Dermis blood vessel endothelial cell (primary cell): ENCODE data around the gene VSTM2L. TPM values are rescaled to one million over a fixed set of nuclear protein-coding genes. Genes with fewer than 3 reads are reported as not detected.

Experiments
- DNase-seq: peaks from one replicate; pipeline ENCODE4 v3.0.0; 2010
- total RNA-seq: library from RNA; depleted of rRNA; stranded (reverse); fragments of >200 nt; gene quantifications from 2 replicates; pipeline ENCODE4 v1.2.3, GENCODE V29; 2014

VSTM2L gene
- total RNA-seq, 1 donor from 2014 or later: 0.51 TPM

- DNase-seq: peak; percentile 43
Observed at GRCh38 chr20:37901240-37901639, 1.7 kb upstream of the VSTM2L start.

GRCh38 chr20:37901654-37902503 lies 1.0 kb upstream of the VSTM2L start:
- DNase-seq: peak; percentile 81

- no peak for DNase-seq
Observed at GRCh38 chr20:37903317-37904007, 535 bp downstream of the VSTM2L start.

- no peak for DNase-seq
Observed at GRCh38 chr20:37904008-37904642, 1.2 kb downstream of the VSTM2L start.

DNA sequence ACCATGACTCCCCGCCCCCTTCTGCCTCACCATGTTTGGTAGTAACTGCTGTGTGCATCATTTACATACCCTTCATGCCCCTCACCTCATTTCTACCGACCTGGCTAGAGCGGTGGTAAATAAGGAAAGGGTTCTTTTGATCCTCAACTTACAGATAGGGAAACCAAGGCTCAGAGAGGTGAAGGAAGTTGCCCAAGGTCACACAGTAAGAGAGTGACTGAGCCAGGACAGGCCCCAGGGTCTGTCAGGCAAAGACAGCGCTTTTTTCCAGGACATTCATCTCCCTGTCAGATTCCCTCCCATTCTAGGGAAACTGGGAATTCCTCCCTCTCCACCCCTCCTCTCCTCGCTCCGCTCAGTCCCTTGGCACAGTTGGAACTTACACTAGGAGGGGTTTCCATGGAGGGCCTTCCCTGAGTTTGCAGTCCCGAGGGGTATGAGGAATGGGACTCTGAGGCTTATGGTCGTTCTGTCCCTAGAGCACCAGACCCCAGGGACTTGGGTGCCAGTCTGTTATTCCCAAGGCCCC lies 2.0 kb downstream of the VSTM2L start:
- no peak for DNase-seq

DNA sequence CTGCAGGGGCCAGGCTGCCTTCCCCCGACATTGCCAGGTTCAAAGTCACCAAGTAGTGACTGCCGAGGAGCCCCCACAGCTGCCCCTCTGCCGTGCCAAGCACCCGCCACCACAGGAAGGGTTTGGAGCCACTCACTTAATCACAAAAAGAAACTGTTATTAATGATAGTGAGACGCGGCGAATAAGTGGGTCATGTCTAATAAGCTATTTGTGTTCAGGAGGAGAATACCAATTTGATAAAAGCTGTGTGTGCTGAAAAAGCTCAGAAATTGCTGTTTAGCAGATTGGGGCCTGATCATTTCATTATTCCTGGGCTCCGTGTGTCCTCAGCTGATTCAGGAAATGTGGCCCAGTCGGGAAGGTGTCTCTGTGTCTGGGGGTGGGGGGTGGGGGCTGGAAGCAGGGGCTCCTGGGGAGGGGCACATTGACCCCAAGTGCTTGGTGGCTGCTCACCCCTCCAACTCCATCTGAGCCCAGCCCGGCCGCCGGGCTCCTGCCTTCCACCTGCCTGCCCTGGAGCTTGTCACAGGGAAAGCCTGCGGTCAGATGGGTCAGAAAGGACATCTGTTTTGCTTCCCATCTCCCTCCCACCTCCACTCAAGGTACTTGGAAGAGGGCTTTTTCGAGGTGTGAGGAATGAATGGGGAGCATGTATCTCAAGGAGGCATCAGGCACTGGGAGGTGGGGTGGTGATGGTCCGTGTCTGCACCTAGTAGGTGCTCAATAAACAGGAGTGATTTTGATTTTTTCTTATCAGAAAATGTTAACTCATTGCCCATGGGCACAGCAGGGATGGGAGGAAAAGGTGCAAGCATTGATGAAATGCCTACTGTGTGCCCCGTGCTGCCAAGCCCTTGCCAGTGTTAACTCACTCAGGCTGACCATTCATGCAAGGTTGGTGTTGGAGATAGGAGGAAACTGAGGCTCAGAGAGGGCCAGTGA lies 3.0 kb downstream of the VSTM2L start:
- no peak for DNase-seq

DNA sequence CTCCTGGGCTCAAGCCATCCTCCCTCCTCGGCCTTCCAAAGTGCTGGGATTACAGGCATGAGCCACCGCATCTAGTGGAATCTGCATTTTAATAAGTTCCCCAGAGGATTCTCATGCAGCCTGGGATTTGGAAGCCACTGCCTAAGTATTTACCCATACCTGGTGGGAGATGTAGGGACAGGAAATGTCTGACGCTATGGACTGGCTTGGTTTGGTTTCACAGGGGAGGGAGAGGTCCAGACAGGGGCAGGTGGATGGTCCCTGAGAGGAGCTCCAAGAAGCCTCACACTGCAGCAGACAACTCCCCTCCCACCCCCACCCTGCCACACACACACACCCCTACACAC lies 4.4 kb downstream of the VSTM2L start:
- no peak for DNase-seq

GRCh38 chr20:37907677-37908401 lies 4.9 kb downstream of the VSTM2L start:
- peak; percentile 65 for DNase-seq

- DNase-seq: no peak
Observed at GRCh38 chr20:37911261-37911660, 8.3 kb downstream of the VSTM2L start.

- no peak for DNase-seq
Observed at GRCh38 chr20:37911838-37912281, 8.9 kb downstream of the VSTM2L start.

- DNase-seq: no peak
Observed at GRCh38 chr20:37912874-37913273, 9.9 kb downstream of the VSTM2L start.

- no peak for DNase-seq
Observed at GRCh38 chr20:37913567-37914366, 10.8 kb downstream of the VSTM2L start.

- DNase-seq: no peak
Observed at GRCh38 chr20:37914367-37914671, 11.4 kb downstream of the VSTM2L start.

GRCh38 chr20:37914672-37915433 lies 11.9 kb downstream of the VSTM2L start:
- no peak for DNase-seq

DNA sequence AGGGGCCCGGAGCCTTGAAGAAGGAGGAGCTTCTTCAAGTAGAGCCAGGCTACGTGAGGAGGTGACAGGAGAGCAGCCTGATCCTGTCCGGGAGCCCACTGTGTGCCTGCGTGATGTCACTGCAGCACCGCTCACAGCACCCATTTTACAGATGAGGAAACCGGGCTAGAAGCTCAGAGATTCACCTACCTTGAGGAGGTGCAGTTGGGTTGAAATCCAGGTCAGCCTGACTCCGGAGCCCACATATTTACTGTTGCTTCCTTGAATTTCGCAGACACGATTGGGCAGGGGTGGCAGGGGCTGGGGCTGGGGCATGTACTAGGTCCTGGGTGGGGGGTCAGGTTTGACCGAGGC lies 12.5 kb downstream of the VSTM2L start:
- no peak for DNase-seq

GRCh38 chr20:37915800-37916570 lies 13.1 kb downstream of the VSTM2L start:
- DNase-seq: peak; percentile 17

GRCh38 chr20:37917461-37917860 lies 14.5 kb downstream of the VSTM2L start:
- DNase-seq: no peak

- DNase-seq: no peak
Observed at GRCh38 chr20:37918035-37918434, 15.1 kb downstream of the VSTM2L start.

- no peak for DNase-seq
Observed at GRCh38 chr20:37919389-37920040, 16.6 kb downstream of the VSTM2L start.
